ENCODE data around the gene MRPL18. TPM values are rescaled to one million over a fixed set of nuclear protein-coding genes. Genes with fewer than 3 reads are reported as not detected.

MRPL18 gene
- total RNA-seq, 1 donor from 2014 or later: 47.8 TPM

DNA sequence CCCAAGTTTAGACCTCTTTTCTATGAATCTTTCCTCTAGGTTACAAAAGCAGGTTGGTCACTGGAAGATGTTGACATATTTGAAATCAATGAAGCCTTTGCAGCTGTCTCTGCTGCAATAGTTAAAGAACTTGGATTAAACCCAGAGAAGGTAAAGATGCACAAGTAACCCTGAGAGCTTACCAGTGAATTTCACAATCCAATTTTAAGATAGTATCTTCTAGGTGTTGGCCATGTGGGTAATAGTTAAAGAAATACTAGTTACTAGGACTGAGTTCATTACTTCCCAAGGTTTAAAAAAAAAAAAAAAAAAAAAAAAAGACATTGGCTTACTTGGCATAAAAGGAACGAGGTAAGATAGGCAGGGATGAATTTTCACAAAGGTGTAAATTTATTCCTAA, 12.1 kb upstream of the MRPL18 start:
- ATAC-seq (no peak), DNase-seq (no peak)
- intact Hi-C loops (cut with DNase I): no loop called here
- Histone ChIP-seq H3K4me1 (no peaks in the 10 kb centered on the region), H3K9me3 (no peaks in the 10 kb centered on the region), H3K36me3 (peaks cover 88% of the 10 kb centered on the region), H3K27ac (no peak overlapping the region), H3K4me3 (no peak overlapping the region), H3K27me3 (ENCODE audit: low read depth) (no peaks in the 10 kb centered on the region)
- TF ChIP-seq, protein P1, sequence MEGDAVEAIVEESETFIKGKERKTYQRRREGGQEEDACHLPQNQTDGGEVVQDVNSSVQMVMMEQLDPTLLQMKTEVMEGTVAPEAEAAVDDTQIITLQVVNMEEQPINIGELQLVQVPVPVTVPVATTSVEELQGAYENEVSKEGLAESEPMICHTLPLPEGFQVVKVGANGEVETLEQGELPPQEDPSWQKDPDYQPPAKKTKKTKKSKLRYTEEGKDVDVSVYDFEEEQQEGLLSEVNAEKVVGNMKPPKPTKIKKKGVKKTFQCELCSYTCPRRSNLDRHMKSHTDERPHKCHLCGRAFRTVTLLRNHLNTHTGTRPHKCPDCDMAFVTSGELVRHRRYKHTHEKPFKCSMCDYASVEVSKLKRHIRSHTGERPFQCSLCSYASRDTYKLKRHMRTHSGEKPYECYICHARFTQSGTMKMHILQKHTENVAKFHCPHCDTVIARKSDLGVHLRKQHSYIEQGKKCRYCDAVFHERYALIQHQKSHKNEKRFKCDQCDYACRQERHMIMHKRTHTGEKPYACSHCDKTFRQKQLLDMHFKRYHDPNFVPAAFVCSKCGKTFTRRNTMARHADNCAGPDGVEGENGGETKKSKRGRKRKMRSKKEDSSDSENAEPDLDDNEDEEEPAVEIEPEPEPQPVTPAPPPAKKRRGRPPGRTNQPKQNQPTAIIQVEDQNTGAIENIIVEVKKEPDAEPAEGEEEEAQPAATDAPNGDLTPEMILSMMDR (IDR thresholded peaks at IDR 0.05): no peak

DNA sequence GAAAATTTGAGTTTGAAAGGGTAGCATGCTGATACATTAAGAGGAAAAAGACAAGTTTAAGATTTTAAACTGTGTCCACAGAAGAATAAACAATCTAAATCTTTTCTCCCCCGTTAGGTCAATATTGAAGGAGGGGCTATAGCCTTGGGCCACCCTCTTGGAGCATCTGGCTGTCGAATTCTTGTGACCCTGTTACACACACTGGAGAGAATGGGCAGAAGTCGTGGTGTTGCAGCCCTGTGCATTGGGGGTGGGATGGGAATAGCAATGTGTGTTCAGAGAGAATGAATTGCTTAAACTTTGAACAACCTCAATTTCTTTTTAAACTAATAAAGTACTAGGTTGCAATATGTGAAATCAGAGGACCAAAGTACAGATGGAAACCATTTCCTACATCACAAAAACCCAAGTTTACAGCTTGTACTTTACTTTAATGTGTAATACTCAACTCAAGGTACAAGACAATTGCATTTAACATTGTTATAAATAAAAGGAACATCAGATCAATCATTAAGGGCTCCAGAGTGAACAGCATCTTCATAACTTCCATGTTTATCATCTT, 11.6 kb upstream of the MRPL18 start:
- no peaks in the 10 kb centered on the region for H3K27me3 ChIP-seq (ENCODE audit: low read depth)
- TF ChIP-seq, protein P1 (IDR thresholded peaks at IDR 0.05): no peak
- H3K4me3 ChIP-seq: no peak overlapping the region
- ATAC-seq (no peak), DNase-seq (no peak)
- H3K4me1 ChIP-seq: no peaks in the 10 kb centered on the region
- peaks cover 93% of the 10 kb centered on the region for H3K36me3 ChIP-seq
- intact Hi-C loops (cut with DNase I): no loop called here
- no peak overlapping the region for H3K27ac ChIP-seq
- H3K9me3 ChIP-seq: no peaks in the 10 kb centered on the region

DNA sequence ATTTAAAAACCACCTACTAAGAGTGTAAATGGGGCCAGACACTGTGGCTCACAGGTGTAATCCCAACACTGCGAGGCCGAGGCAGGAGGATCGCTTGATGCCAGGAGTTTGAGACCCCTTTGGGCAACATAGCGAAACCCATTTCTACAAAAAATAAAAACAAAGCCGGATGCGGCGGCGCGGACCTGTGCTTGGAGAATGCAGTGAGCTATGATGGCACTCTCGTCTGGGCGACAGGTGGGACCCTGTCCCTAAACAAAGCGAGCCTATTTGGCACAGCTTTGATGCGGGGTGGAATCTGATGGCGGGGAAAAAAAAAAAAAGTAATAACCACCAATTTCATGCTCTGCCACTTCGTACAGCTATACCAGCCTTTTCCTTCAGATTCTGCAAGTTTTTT, 2.0 kb upstream of the MRPL18 start:
- Histone ChIP-seq H3K36me3 (peaks cover 58% of the 10 kb centered on the region), H3K4me3 (peak overlapping the region; percentile 99), H3K4me1 (peaks cover 46% of the 10 kb centered on the region), H3K27me3 (ENCODE audit: low read depth) (no peaks in the 10 kb centered on the region), H3K27ac (no peak overlapping the region), H3K9me3 (no peaks in the 10 kb centered on the region)
- ATAC-seq (no peak), DNase-seq (no peak)
- intact Hi-C loops (cut with DNase I): no loop called here
- TF ChIP-seq, protein P1 (IDR thresholded peaks at IDR 0.05): no peak

DNA sequence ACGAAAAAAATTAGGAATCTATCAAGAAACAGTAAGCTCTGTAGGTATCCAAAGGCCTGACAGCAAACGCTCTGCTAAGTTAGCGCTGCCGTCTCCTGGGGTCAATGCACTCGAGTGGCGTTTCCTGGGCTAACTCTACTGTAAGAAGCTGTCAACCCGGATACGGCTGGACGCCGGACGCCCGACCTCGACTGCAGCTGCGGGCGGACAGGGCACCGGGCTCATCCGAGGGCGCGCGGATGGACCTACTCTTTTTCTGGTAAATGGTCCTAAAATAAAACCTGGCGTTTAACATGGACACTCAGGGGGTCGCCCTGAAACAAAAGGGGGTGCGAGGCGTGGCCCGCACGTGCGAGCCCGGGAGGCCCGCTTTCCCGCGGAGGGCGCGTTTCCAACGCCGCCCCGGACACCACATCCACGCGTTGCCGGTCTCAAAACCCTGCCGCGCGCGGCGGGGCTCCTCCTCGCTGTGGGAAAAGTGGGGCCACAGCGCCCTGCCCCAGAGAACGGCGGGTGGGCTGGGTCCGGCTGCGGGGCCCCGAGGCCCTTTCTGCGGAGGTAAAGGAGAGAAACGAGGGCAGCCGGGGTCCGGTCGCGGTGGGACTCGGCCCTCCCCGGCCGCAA, 1.4 kb upstream of the MRPL18 start:
- H3K9me3 ChIP-seq: no peaks in the 10 kb centered on the region
- peak overlapping the region; percentile 91 for H3K27ac ChIP-seq
- peak overlapping the region; percentile 99 for H3K4me3 ChIP-seq
- peaks cover 58% of the 10 kb centered on the region for H3K36me3 ChIP-seq
- intact Hi-C loops (cut with DNase I): no loop called here
- H3K27me3 ChIP-seq (ENCODE audit: low read depth): no peaks in the 10 kb centered on the region
- peaks cover 46% of the 10 kb centered on the region for H3K4me1 ChIP-seq
- DNase-seq (peak; percentile 63), ATAC-seq (peak; percentile 14 to 22)
- TF ChIP-seq, protein P1 (IDR thresholded peaks at IDR 0.05): no peak

DNA sequence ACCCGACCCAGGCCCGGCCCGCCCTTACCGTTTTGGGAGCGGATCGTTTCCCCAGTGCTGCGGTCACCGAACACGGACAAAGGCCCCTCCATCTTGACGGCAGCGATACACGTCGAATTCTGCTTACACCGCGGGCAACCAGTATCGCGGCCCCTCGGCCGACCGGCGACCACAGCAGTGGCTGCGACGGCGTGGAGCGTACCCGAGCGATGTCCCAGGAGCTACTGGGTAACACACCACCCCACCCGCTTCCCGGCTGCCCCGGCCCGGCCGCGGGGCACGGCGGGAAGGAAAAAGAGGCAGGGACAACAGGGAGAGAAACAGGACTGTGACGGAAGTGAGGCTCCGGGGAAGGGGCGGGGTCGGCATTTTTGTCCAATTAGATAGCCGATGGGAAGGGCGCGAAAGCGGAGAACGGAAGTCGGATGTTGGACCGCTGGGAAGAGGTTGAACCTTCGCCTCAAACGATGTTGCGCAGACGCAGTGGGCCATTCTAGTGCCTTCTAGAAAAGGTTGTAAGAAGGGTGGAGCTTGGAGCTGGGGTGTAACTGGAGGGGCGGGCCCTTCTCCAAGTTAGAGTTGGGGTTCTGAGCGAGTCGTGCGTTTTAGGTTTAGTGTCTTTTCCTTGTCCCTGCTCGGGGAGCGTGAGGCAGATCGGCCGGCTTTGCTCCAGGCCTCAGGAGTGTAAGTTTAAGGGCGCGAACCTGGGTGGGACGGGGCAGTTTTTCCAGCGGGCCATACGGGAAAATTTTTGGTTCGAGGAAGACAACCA, 704 bp upstream of the MRPL18 start, which contains the start of gene TCP1:
TSS of gene TCP1 (minus strand) at position 226 of the 772 bp plus-strand sequence. CDS start at position 92, 134 bp downstream.
- peak within 1 kb of the TSS; percentile 91 for H3K27ac ChIP-seq
- TF ChIP-seq, protein P1 (IDR thresholded peaks at IDR 0.05): no peak
- H3K4me3 ChIP-seq: peak within 1 kb of the TSS; percentile 99
- H3K27me3 ChIP-seq (ENCODE audit: low read depth): no peaks in the 10 kb centered on the region
- peak; percentile 95 for ATAC-seq
- DNase-seq: peak; percentile 100
- peaks cover 58% of the 10 kb centered on the region for H3K36me3 ChIP-seq
- intact Hi-C loops (cut with DNase I): no loop called here
- no peaks in the 10 kb centered on the region for H3K9me3 ChIP-seq
- H3K4me1 ChIP-seq: peaks cover 46% of the 10 kb centered on the region
